ENCODE measurements around the gene RAVER2.

GRCh38 chr1:64881281-64881680 lies 136.4 kb downstream of the RAVER2 start:
- TF ChIP-seq NPAS2 (CRISPR knock-in tag; IDR thresholded peaks at IDR 0.05; ENCODE audit: borderline replicate concordance) (no peak), HOXB13 (CRISPR knock-in tag; IDR thresholded peaks at IDR 0.05; ENCODE audit: low read depth) (no peak), BHLHE40 (IDR thresholded peaks at IDR 0.05; ENCODE audit: low read depth, low read length) (no peak), RFX5 (IDR thresholded peaks at IDR 0.05) (no peak)
- TF ChIP-seq, protein P1, sequence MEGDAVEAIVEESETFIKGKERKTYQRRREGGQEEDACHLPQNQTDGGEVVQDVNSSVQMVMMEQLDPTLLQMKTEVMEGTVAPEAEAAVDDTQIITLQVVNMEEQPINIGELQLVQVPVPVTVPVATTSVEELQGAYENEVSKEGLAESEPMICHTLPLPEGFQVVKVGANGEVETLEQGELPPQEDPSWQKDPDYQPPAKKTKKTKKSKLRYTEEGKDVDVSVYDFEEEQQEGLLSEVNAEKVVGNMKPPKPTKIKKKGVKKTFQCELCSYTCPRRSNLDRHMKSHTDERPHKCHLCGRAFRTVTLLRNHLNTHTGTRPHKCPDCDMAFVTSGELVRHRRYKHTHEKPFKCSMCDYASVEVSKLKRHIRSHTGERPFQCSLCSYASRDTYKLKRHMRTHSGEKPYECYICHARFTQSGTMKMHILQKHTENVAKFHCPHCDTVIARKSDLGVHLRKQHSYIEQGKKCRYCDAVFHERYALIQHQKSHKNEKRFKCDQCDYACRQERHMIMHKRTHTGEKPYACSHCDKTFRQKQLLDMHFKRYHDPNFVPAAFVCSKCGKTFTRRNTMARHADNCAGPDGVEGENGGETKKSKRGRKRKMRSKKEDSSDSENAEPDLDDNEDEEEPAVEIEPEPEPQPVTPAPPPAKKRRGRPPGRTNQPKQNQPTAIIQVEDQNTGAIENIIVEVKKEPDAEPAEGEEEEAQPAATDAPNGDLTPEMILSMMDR (IDR thresholded peaks at IDR 0.05) = no peak

All from A549 (cell line).